SW480 (cell line): ENCODE measurements around the gene PTCH1.

Experiments
- DNase-seq: peaks from one replicate; pipeline ENCODE4 v3.0.0-alpha.2; 2016; ENCODE audit warnings: low spot score

The PTCH1 gene

GRCh38 chr9:95512709-95513095, 4.1 kb downstream of the PTCH1 start:
- peak; percentile 47 for DNase-seq

- DNase-seq = peak; percentile 68
Observed at GRCh38 chr9:95511952-95512708, 4.6 kb downstream of the PTCH1 start.

- no peak for DNase-seq
Observed at GRCh38 chr9:95511616-95511931, 5.2 kb downstream of the PTCH1 start.

- DNase-seq = peak; percentile 95
Observed at GRCh38 chr9:95510709-95511615, 5.8 kb downstream of the PTCH1 start.

GRCh38 chr9:95509851-95510708, 6.7 kb downstream of the PTCH1 start:
- DNase-seq = no peak

- DNase-seq = peak; percentile 96
Observed at GRCh38 chr9:95508968-95509850, 7.6 kb downstream of the PTCH1 start.

GRCh38 chr9:95508242-95508967, 8.4 kb downstream of the PTCH1 start:
- no peak for DNase-seq

- peak; percentile 89 for DNase-seq
Observed at GRCh38 chr9:95507464-95508241, 9.1 kb downstream of the PTCH1 start.

GRCh38 chr9:95506678-95507463, 9.9 kb downstream of the PTCH1 start:
- peak; percentile 68 for DNase-seq

GRCh38 chr9:95506428-95506677, 10.4 kb downstream of the PTCH1 start:
- peak; percentile 56 for DNase-seq

GRCh38 chr9:95505717-95506427, 10.9 kb downstream of the PTCH1 start:
- DNase-seq = peak; percentile 64

GRCh38 chr9:95505072-95505716, 11.6 kb downstream of the PTCH1 start:
- DNase-seq = no peak

- DNase-seq = peak; percentile 29
Observed at GRCh38 chr9:95504053-95504963, 12.5 kb downstream of the PTCH1 start.

GRCh38 chr9:95503369-95503768, 13.4 kb downstream of the PTCH1 start:
- no peak for DNase-seq

GRCh38 chr9:95502248-95502647, 14.5 kb downstream of the PTCH1 start:
- DNase-seq = no peak

GRCh38 chr9:95499847-95500246, 16.9 kb downstream of the PTCH1 start:
- peak; percentile 62 for DNase-seq

- peak; percentile 47 for DNase-seq
Observed at GRCh38 chr9:95499046-95499676, 17.6 kb downstream of the PTCH1 start.
